ENCODE measurements around the gene GCFC2.
"Not testable (repeated sequence)": the region's sequence is repeated elsewhere in the genome, so short reads cannot be mapped to it uniquely, and the experiment has no call there.

The GCFC2 gene

DNA sequence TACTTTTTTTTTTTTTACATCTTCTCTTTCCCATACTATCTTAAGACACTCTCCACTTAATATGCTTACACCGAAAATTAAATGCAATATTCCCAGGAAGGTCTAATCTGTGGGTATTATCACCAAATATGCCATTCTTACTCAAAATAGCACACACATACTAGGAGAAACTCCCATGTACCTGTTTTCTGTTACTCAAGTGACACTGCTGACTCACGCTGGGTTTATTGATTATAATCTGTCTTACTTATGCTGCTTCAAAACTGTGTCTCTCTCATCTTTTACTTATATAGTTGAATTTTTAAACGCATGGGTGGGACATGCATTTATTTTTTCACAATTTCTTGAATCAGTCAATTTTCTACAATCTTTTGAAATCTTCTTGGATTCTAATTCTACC is 34.3 kb downstream of the GCFC2 start:
- no peak for DNase-seq

DNA sequence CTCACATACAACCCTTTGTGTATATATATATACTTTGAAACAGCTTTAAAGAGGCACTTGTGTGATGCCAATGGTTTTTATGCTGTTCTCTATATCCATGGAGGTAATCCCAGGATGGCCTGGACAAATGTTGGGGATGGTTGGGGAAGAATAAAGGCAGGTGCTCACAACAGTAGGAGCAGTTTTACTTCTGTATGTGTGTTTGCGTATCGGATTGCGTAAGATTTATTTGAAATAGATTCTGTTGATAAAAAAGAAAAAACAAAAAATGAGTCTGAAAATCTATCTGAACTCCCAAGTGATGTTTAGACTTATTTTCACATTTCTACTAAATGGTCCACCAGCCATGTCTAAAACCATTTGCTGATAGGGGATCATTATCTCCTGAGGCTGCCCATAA is 34.8 kb downstream of the GCFC2 start:
- DNase-seq: no peak

DNA sequence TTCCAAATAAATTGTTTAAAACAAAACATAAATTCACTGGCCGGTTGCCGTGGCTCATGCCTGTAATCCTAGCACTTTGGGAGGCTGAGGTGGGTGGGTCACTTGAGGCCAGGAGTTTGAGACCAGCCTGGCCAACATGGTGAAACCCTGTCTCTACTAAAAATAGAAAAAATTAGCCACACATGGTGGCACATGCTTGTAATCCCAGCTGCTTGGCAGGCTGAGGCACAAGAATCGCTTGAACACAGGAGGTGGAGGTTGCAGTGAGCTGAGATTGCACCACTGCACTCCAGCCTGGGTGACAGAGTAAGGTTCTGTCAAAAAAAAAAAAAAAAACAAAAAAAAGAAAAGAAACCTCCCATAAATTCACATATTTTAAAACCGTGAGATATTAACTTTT is 35.3 kb downstream of the GCFC2 start:
- DNase-seq: not testable (repeated sequence)

DNA sequence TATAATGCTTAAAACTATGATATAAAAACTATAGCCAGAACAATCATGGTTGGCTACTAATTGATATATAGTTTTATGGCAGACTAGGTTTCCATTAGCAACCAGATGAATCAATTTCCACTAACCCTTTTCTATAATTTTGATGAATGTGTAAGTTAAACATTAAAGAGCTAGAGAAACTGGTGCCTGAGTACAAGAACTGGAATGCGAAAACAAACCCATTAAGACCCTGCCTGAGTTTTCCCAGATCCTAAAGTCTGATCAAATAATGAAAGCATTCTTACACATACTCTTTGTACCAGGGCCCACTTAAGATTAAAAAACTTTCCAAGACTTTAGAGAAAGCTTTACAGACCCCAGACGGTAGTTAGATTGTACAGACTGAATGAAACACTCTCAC is 42.8 kb downstream of the GCFC2 start:
- DNase-seq: no peak

DNA sequence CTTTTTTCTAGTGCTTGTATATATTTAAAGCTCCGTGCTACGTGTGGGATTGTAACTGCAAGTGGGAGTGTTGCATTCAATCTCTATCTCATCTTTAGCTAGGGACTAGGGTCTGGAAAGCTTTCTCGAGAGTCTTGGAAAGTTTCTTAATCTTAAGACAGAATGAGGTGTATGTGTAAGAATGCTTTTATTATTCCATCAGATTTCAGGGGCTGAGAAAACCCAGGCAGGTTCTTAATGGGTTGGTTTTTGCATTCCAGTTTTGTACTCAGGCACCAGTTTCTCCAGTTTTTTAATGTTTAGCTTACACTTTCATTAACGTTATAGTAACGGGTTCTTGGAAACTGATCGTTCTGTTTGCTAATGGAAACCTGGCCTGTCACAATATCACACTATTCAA is 43.8 kb downstream of the GCFC2 start:
- DNase-seq: no peak

DNA sequence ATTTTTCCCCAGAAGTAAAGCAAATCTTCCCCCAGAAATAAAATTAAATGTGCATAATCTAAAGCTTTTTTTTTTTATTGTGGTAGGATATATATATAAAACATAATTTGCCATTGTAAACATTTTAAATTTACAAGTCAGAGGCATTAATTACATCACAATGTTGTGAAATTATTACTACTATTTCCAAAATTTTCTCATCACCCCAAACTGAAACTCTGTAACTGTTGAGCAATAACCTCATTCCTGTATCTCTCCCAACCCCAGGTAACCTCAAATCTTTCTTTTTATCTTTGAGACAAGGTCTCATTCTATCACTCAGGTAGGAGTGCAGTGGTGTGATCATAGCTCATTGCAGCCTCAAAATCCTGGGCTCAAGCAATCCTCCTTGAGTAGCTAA is 52.9 kb downstream of the GCFC2 start:
- no peak for DNase-seq

DNA sequence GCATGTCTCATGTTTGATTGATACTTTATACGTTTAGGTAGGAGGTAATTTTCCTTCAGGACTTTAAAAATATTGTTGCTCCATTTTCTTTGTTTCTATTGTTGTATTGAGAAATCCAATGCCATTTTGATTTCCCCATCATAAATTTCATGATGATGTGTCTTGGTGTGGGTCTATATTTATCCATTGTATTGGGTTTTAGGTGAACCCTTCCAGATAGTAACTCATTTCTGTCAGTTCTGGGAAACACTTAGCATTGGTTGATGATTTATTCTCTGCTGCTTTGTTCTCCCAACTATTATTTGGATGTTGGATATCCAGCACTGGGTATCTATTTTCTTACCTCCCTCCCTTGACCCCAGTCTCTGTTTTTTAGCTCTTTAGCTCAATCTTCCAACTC is 54.2 kb downstream of the GCFC2 start:
- DNase-seq: no peak

DNA sequence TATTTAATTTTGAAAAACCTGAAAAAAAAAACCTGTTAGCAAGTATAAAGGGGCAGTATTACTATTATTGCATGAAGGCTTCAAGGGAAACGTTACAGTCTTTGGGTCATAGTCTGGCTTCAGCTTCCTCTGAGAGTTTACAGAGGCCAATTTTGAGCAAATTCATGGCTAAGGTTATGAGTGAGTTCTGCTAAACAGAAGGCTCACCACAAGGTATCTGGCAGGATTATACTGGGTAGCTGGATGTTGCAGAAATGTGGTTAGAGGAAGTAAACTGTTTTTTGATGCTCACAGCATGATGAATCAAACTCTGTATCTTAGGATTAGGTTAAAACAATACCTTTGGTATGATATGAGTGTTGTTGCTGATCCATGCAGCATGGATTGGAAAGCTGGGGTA is 54.9 kb downstream of the GCFC2 start:
- DNase-seq: no peak

DNA sequence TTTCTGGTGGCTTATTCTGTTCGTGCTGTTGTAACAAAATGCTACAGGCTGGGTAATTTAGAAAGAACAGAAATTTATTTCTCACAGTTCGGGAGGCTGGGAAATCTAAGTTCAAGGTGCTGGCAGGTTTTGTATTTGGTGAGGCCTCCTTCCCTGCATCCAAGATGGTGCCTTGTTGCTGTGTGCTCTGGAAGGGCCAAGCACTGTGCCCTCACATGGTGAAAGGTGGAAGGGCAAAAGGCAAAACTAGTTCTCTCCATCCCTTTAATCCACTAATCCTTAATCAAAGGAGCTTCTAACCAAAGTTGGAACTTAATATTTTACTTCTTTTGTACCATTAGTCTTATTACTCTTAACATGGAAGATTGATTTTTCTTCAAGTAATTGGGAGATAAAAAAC is 56.7 kb downstream of the GCFC2 start:
- no peak for DNase-seq

DNA sequence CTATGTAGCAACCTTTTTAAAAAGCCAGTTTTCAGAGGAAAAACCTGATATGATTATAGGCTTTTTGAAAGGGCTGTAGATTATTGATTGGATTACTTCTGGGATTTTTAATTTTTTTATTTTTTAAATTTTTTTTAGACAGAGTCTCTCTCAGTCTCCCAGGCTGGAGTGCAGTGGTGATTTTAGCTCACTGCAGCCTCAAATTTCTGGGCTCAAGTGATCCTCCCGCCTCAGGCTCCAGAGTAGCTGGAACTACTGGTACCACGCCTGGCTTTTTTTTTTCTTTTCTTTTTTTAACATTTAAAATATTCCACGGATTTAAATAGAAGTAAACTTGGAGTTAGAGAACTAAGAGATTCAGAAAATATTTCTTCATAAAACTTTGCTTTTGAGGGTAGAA is 62.9 kb downstream of the GCFC2 start:
- DNase-seq: no peak

DNA sequence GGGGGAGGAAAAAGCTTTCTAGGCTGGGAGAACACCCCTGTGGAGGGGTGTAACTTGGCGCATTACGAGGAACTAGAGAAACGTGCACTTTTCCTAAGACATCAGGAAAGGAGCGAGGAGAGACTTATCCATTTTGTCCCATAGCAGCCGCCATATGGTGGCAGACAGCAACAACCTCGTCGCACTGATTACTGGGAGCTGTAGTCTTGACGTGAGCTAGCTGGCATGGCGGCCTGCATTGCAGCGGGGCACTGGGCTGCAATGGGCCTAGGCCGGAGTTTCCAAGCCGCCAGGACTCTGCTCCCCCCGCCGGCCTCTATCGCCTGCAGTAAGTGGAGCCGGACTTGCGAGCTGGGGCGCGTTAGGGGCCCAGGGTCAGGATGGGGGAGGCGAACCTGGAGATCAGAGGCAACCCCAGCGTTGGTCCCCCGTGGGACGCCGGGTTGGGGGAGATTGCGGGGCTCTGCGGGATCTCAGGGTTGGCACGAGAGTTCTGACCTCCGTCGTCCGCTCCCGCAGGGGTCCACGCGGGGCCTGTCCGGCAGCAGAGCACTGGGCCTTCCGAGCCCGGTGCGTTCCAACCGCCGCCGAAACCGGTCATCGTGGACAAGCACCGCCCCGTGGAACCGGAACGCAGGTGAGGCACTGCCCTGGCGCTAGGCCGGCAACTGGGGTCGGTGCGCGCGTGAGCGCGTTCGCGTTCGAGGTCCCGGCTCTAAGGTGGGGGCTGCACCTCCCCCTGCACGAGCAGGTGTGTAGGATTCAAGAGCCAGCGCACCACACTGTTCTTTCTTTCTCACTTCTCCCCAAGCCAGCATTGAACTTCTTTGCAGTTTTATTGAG is 63.9 kb downstream of the GCFC2 start, which contains the start of gene MRPL19:
Gene MRPL19 (plus strand): TSS at position 201 of the 843 bp plus-strand sequence. CDS start 25 bp downstream, at position 226.
- no peak for DNase-seq

DNA sequence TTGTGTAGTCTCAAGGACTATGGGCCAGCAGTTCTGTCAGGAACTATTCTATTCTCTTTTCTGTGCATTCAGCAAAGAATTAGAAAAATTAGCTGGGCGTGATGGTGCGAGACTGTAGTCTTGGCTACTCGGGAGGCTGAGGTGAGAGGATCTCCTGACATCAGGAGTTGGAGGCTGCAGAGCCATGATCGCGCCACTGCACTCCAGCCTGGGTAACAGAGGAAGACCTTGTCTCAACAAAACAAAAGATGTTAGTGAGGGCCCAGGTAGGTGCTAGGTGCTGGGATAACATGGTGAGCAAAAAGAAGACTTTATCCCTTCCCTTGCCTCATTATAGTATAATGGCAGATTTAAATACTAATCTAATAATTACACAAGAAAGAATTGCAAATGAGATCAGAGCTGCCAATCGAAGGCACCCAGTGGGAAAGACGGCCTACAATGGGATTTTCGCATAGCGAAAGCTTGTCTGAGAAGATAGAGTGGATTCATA is 64.6 kb downstream of the GCFC2 start:
- no peak for DNase-seq

DNA sequence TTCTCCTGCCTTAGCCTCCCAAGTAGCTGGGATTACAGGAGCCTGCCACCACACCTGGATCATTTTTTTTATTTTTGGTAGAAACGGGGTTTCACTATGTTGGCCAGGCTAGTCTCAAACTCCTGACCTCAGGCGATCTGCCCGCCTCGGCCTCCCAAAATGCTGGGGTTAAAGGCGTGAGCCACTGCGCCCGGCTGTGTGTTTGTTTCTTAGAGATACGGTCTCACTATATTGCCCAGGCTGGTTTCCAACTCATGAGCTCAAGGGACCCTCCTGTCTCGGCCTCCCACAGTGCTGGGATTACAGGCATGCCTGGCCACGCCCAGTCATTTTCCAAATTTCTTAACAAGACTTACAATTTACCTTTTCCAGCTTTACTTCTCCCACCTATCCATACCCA is 65.1 kb downstream of the GCFC2 start:
- no peak for DNase-seq

DNA sequence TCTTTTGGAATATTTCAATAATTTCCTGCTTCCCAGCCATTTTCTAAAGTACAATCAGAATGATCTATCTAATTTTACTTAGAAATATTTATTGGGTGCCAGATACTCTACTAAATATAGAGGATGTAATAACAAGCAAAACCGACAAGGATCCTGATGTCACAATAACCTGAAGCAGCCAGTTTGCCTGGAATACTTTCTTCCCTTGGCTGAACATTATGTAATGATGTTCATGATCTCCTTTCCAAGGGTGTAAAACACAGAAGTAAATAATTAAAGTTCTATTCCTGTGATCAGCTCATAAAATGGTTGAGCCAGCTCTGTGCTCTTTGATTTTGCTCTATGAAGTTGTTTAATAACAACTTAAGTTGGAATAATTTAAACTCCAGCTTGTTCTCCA is 66.7 kb downstream of the GCFC2 start:
- no peak for DNase-seq

DNA sequence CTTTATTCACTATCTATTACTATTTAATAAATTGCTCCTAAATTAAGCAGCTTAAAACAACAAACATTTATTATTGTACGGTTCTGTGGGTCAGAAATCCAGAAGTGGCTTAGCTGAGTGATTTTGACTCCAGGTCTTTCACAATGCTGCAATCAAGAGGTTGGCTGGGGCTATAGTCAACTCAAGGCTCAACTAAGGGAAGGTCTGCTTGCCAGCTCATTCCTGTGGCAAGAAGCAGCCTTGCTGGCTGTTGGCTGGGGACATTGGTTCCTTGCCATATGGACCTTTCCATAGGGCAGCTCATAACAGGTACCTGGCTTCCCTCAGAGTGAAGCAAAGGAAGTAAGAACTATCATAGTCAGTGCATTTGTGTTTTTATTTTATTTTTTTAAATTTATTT is 69.1 kb downstream of the GCFC2 start:
- no peak for DNase-seq

DNA sequence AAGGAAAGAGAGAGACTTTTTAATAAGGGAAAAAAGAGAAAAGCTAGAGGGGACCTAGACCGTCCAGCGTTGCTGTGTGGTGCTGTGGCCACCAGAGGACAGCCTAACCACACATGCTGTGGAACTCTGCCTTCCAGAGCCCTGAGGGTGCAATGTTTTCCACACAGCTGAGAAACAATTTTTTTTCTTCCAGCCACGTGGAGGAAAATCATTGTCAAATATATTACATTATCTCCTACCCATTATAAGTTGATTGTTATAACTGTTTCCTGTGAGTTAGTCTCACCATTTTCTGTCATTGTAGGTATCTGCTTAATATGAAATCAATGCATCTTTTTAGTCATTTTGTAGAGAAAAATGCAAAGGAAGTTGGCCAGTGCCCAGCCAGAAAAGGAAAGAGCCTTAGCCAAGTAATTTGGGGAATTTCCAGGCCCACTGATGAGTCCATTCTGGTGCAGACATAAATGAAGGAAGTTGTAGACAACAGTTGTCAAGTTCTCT is 70.0 kb downstream of the GCFC2 start:
- DNase-seq: no peak

DNA sequence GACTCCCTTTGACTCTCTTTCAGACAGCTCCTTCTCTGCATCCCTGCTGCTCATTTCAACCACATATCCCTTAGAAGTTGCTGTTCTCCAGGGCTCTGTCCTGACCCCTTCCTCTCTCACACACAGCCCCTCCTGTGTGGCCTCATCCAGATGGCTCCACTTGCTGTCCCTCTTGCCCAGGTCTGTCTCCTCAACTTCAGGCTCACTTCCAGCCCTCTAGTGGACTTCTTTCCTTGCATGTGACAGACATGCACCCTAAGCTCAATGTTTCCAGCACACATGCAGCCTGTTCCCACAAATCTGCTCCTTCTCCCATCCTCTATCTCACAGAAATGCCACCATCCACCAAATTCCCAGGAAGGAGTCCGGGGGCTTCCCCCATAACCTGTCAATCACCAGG is 73.1 kb downstream of the GCFC2 start:
- DNase-seq: no peak

DNA sequence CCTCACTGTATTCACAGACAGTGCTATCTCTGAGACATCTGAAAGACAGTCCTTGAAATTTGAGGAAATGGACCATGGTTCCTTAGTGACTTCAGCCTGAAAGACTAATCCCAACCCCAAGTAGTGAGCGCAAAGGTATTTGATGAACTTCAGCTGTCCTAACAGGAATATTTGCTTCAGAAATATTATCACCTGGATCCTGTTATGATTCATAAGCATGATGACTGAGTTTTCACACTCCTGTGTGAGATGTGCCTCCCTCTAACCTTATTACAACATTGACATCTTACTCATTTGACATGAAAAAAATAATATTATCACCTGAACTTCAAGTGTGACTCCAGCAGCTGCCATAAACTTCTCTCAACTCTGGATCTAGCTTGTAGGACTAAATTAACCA is 75.8 kb downstream of the GCFC2 start:
- DNase-seq: no peak

DNA sequence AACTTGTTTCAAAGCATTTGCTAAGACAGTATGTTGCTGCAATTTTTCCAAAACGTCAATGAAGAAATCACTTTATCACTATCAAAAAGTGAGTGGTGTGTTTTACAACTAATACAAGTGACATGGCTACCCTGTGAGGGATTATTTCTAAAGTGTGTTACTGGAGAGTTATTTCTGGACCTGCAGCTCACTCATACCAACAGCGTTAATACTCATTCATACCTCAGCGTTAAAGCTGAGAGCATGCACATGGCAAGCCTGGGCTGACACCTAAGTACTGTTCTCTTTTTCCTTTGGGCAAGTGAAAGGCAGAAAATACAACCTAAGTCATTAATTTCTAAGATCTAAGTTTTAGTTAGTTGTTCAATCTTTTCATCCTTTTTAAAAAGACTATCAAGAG is 77.1 kb downstream of the GCFC2 start:
- no peak for DNase-seq

DNA sequence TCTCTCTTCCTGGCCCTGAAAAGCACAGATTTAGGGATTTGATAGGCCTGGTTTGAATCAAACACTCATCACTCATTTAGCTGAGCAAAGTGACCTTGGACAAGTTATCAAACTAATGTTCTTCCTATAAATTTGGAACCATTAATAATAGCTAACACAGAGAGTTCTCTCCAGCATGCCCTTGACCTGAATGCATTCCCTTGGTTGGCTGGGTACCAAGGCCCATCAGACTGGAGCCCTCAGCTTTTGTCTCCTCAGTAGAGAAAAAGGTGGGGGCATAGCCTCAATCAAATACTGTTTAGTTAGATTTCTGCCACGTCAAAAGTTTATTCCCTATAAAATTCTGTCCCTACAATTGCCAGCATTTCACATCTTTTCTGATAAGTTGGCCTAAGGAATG is 77.9 kb downstream of the GCFC2 start:
- no peak for DNase-seq

DNA sequence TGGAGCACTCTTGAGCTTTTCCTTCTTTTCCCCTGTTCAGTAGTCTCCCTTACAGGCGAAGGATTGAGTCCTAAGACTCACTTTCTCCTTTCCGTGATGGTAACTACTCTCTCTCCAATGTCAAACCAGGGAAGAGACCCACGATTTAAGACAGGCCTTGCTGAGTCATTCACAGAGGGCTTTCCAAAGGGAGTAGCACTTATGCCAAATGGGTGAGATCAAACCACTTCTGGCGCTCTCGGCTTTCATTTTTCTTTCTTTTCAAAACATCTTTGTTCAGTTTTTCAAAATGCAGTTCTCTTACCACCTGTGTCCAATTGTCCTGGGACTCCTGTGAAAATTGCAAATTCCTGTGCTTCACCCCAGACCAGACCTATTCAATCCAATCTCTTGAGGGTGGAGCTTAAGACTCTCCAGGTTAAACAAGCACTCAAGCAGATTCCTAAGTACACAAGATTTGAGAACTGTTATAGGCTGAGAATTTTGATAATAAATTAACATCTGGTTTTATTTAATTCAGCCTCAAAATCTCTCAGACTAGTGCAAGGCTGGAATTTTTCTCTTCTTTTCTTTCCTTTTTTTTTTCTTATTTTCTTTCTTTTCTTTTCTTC is 78.5 kb downstream of the GCFC2 start:
- DNase-seq: no peak

DNA sequence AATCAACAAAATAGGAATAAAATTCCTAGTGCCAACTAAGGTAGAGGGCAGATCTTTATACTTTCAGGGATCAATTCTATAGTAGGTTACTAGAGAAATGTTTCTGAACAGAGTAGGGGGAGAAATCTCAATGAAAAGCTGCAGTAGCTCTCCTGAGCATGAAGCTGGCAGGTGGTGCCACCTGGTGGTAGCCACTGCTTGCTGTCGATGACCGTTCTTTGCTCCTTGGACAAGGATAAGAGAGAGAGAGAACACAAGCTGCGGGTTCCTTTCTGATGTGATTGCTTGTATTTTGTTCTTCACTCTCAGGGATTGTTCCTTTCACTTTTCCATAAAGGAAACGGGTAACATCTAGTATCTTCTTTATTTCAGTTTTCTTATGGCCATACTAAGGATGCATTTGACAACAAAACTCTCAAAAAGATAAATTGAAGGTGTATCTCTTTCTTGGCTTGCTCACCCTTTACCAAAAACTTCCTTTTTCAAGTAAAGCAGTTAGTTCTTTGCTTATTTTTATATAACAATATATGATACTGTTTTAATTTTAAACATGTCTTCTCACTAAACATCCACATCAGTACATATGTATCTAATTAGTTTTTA is 82.7 kb downstream of the GCFC2 start:
- DNase-seq: no peak

DNA sequence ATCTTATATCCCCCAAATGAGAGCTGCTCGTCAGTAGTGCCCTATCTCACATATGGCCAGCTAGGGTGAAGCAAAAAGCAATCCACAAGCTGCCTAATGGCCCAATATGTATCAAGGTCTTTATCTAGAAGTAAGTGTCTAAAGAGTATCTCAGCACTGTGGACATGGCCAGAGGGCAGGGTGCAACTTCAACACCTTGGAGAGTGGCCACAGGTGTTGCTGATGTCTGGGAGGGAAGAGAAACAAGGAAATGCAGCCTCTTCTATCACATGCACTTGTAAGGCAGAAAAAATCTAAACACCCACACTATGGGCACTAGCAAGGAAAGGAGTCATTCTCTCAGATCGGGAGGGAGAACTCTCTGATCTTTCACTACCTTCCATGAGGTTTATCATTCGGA is 87.8 kb downstream of the GCFC2 start:
- no peak for DNase-seq

DNA sequence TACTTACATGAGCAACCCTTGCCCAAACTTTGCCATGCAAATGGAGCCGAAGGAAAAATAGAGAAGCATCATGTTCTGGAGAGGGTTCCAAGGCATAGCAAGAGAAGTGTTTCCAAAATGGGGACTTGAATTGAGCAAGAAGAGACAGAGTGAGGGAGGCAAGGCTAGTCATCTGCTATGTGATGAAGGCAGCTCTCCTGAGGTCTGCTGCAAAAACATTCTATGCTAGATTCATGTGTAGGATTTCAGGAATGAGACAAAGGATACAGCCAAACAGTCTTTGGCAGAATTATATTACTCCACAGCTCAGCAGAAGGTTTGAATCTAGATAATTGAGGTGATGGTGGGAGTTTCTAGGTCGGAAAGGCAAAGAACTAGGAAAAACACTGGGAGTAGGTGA is 88.2 kb downstream of the GCFC2 start:
- no peak for DNase-seq
